Stimulated activated CD8-positive, alpha-beta memory T cell treated with anti-CD3 and anti-CD28 coated beads, Interleukin-7, amount 100 ng/mL, for 24 hours (primary cell): Measurements from ENCODE around the gene FSCN2.

Experiments
- DNase-seq: peaks from one replicate; pipeline ENCODE4 v3.0.0-alpha.2; 2020; ENCODE audit warnings: low read depth

The FSCN2 gene

GRCh38 chr17:81558115-81558468, 29.9 kb downstream of the FSCN2 start:
- DNase-seq: no peak

DNA sequence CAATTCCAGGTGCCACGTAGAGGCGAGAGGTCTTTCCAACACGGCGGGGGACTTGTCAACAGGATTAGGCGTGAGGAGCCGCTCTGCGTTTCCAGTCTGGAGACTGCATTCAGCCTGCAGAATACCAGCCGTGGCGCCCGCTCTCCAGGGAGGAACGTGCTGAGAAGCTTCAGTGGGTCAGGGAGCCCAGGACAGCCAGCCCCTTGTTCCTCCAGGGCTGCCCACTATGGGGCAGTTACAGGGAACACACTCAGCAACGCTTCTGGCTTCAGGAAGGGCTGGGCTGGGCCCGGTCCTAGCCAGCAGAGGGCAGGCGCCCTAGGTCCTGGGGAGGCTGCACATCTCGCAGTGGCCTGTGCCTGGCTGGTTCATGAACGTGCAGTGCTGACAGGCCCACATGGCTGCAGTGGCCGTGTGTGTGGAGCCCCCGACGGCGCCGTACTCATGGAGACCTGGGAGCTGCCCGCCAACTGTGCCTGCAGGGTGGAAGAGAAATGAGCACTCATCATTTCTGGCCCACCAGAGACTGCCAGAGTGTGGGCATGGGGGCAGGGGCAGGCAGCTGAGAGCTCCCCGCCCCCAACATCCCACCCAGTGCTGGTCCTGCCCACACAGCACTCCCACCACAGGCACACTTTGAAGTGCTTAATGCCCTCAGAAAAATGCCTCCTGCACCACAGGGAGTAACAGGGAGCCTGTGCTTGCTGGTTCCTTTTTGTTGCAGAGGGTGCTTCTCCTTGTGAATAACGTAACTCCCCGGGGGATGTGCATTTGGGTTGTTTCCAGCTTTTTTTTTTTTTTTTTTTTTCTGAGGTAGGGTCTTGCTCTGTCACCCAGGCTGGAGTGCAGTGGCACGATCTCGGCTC, 31.0 kb downstream of the FSCN2 start:
- no peak for DNase-seq

DNA sequence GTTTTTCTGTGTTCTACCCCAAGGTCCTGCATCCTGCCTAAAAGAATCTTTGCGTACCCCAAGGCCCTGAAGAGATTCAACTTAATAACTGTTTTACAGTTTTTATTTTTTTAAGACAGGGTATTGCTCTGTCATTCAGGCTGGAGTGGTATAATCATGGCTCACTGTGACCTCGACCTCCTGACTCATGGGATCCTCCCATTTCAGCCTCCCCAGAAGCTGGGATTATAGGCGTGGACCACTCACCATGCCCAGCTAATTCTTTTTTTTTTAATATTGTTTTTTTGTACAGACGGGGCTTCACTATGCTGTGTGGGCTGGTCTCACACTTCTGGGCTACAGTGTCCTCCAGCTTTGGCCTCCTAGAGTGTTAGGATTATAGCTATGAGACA, 33.3 kb downstream of the FSCN2 start:
- DNase-seq: no peak

DNA sequence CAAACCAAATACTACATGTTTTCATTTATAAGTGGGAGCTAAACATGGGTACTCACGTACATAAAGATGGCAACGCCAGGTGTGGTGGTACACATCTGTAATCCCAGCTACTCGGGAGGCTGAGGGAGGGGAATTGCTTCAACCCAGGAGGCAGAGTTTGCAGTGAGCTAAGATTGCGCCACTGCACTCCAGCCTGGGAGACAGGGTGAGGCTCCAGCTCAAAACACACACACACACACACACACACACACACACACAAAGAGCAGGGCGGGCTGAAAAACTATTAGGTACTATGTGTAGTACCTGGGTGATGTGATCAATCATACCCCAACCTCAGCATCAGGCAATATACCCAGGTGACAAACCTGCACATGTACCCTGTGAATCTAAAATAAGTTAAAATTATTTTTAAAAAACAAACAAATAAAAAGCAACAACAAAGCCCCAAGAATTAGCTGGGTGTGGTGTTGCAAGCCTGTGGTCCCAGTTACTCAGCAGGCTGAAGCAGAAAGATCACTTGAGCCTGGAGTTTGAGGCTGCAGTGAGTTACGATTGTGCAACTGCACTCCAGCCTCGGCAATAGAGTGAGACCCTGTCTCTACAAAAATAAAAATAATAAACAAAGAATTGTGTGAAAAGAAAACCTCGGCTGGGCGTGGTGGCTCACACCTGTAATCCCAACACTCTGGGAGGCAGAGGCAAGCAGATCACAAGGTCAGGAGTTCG, 35.8 kb downstream of the FSCN2 start:
- no peak for DNase-seq

- no peak for DNase-seq
These were observed 36.6 kb downstream of the FSCN2 start for GRCh38 chr17:81564778-81565177.

DNA sequence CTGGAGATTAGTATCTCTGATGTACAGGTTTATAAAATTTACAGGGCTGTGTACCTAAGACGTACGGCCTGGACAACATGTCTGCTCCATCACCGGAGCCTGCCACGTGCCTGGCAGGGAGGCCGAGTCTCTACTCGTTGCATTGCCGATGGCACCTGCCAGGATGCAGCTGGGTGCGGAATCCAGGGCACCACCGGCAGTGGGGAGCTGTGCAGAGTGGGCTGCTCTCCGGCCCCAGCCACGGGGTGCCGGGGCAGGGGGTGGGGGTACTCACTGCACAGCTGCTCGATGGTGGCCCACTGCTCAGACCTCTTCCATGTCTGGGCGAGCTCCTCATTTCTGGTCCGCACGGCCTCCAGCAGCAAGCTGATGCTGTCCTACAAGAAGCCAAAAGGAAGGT, 37.1 kb downstream of the FSCN2 start:
- DNase-seq: no peak

DNA sequence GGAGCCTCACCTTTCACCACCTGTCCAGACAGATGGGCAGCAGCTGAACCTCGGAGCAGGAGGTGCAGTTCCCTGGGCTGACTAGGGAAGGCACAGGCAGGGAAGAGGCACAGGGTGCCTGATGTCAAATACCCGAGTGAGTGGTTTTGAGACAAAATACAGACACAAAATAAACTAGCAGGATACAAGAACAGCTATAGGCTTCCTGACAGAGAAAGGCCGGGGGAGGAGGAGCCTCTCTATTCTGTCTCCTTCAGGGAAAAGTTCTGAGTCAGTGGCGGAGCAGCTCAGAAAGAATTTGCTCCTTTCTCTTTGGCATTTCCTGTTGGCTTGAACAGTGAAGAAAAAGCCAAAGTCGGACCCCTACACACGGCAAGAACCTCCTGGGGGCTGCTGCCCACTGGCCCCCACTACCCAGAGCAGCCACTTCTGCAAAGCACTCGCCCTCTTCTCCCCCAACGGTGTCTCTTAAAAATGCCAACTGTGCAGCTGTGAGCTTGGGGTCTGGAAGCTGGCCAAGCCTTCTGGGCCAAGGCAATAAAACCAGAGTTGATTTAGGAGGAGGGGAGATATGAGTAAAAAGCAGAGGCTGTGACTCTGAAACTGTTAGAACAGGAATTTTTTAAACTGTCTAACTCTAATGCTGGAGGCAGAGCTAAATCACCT, 38.4 kb downstream of the FSCN2 start:
- DNase-seq: no peak

DNA sequence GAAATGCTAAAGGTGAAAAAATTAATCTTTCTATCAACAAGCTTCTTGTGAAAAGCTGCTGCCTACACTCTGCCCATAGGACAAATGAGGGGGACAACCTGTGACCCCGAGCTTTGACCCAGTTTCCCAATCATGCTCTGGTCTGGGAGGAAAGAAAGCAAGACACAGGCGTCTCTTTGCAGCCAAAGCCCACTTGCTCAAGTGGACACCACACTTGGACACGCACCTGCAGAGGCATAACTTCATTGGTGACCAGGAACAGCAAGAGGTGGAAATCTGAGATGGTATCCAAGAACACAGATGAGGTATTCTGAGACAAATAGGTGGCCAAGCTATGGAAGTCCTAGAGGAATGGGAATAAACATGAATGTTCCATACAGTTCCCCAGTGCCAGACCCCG, 39.0 kb downstream of the FSCN2 start:
- DNase-seq: no peak

DNA sequence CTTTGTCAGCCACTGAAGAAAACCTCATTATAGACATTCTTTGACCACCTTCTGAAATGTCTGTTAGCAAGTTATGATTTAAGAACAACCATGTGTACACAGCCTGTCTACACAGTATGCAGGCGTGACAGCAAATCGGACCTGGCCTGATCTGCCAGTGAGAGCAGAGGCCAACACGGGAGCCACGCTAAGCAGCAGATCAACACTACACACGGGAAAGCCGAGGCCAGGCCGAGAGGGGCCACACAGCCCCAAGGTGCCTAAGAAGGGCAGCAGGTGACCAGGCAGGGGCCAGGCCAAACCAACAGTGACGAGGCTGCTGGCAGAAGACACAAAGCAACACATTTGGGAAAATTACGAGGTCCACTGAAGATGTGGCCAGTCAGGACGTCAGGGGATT, 40.2 kb downstream of the FSCN2 start:
- no peak for DNase-seq

DNA sequence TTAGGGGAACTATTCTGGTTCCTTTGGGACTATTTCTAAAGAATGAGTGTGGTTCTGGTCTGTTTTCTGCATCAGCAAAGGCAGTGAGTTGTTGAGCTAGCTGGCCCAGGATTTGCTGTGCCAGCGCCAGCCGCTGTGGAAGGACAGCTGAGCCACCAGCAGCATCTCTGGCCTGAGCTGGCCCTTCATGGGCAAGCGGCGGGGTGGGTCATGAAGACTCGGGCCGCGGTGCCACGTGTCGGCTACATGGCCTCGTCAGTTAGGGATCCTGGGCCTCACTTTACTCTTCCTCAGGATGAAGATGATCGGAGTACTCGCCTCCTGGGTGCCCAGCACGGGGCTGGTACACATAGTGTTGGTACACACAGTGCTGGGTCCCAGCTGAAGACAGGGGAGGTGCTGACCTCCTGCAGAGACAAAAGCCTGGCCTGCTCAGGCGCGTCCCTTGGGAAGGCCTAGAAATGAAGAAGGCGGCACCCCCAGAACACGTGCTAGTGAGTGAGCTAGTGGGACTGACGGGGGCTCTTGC, 41.9 kb downstream of the FSCN2 start:
- no peak for DNase-seq

DNA sequence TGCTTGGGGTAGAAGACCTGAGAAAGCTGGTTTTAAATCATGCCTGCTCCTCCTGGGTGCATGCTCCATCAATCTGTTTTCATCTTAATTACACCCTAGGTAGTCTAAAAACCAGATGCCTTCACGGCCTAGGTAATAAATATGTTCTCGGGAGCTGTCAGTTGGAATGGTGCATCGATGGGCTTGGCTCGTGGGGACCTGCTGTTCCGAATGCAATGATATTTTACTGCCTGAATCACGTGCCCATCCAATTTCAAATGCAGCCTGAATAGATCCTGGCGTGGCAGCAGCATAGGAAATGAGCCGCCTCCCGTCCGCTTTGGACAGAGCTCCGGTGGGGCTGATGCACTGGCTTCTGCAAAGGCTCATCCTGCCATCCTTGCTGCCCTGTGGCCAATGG, 42.8 kb downstream of the FSCN2 start:
- no peak for DNase-seq

DNA sequence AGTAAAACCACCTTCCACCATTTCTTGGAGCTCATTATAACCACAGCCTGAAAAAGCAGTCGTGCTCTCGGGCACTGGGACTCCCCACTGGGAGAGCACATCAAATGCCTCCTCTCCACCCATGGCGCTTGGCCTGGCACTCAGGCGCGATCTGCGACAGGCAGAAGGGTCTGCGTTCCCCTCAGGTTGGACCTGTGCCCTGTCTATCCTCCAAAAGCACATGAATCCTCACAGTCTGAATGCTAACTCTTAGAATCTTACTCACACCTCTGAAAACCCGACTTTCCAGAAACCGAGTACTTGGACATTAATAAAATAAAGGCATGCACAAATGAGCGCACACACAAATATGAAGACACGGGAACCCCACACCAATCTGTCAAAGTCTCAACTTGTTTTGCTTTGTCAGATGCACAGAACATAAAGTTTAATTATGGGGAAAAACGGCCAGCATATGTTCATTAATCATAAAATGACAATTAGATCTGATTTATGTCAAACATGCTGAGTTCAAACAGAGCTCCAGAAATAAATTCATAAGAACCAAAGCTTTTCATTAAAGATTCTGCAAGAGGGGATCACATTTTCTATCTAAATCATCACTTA, 44.5 kb downstream of the FSCN2 start:
- DNase-seq: no peak

GRCh38 chr17:81573794-81574642, 45.8 kb downstream of the FSCN2 start:
- no peak for DNase-seq

- no peak for DNase-seq
These were observed 46.4 kb downstream of the FSCN2 start for GRCh38 chr17:81574643-81574956.

GRCh38 chr17:81575836-81576235, 47.7 kb downstream of the FSCN2 start:
- DNase-seq: no peak

GRCh38 chr17:81576621-81577277, 48.6 kb downstream of the FSCN2 start:
- DNase-seq: no peak

DNA sequence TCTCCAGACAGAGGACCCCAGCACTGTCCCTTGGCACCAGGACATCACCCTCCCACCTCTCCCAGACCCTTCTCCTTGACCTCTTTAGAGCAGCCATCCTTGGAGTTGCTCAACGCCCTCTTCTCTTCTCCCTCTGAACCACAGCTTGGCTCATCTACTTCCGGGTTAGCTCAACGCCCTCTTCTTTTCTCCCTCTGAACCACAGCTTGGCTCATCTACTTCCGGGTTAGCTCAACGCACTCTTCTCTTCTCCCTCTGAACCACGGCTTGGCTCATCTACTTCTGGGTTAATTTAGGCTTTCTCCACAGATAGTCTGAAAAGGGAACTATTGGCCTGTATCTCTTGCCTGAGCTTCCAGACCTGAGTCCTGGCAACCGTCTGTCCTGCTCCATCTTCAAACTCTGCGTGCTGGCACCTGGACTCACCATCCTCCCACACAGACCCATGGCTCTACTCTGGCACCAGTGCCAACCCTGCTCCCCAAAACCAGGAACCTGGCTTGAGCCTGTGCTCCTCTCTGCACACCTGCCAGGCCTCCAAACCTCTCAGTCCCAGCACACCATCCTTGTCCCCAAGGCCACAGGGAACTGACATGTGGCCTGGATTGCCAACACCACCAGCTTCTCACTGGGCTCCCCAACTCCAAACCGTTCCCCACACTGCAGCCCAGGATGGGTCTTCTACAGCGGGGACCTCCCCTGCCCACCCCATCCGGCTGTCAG, 49.3 kb downstream of the FSCN2 start:
- no peak for DNase-seq

DNA sequence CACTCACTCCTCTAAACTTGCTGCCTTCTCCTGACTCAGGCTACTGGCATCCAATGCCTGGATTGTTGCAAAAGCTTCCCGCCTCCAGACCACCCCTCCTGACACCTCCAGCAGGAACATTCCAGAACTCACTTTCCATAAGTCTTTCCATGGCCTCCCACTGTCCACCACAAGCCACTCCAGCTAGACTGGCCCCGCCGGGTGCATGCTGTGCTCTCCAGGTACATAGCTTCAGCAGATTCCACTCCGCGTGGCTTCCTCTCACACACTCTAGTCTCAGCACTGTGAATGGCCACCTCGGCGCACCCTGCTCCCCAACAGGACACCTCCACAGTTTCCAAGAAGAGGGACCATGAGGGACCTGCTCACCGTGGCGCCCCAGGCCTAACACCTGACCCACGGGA, 49.9 kb downstream of the FSCN2 start:
- no peak for DNase-seq

DNA sequence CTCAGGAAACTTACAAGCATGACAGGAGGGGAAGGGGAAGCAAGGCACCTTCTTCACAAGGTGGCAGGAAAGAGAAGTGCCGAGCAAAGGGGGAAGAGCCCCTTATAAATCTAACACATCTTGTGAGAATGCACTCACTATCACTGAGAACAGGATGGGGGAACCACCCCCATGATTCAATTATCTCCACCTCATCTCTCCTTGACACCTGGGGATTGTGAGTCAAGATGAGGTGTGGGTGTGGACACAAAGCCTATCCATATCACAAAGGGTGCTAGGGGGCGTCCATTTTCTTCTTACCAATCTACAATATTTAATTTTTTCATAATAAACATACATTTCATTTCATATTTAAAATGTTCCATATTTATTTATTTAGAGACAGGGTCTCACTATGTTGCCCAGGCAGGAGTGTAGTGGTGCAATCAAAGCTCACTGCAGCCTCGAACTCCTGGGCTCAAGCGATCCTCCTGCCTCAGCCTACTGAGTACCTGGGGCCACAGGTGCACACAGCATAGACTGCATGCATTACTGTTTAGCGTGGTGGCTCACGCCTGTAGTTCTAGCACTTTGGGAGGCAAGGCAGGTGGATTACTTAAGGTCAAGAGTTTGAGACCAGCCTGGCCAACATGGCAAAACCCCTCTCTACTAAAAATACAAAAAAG, 50.5 kb downstream of the FSCN2 start:
- DNase-seq: no peak

- no peak for DNase-seq
These were observed 51.1 kb downstream of the FSCN2 start for GRCh38 chr17:81579298-81579697.
